PC-9 (cell line): ENCODE data around the gene UFC1. TPM values are rescaled to one million over a fixed set of nuclear protein-coding genes. Genes with fewer than 3 reads are reported as not detected.
A peak's percentile ranks its signal among the peaks of the same experiment; 100 is the strongest.

Source experiments
- BruUV-seq: library from RNA; stranded (reverse); fragments of 400-500 nt; replicated peaks from 2 replicates; lab custom pipeline; 2021; lab: Mats Ljungman, UMichigan
- CTCF ChIA-PET: fragments of 300-600 bp; sonication (Branson Sonifier 250); formaldehyde crosslinking; loops from one replicate; lab custom pipeline; 2022; ENCODE audit warnings: antibody characterized with exemption; lab: Charles Lee
- POLR2A ChIA-PET: fragments of 300-600 bp; sonication (Branson Sonifier 250); formaldehyde crosslinking; loops from one replicate; lab custom pipeline; 2022; ENCODE audit warnings: antibody characterized with exemption; ENCODE audit not compliant: unreplicated experiment; lab: Charles Lee
- DNase-seq, 2 experiments: peaks; one replicate each; pipeline versions ENCODE4 v3.0.0 to v3.0.0-alpha.2; 2015 to 2022; ENCODE audit warnings: mixed read lengths in 1 of 2
- H2AFZ ChIP-seq: fragments of 200-600 bp; sonication (generic); 2 replicates; pipeline ENCODE4 v1.8.1; 2017; ENCODE audit warnings: antibody characterized with exemption
- H3F3A ChIP-seq: fragments of 200-600 bp; sonication (generic); 2 replicates; pipeline ENCODE4 v1.8.1; 2017; ENCODE audit warnings: antibody characterized with exemption, mild to moderate bottlenecking, low read depth; ENCODE audit not compliant: insufficient read depth
- H3K27ac ChIP-seq: fragments of 200-600 bp; sonication (generic); 2 replicates; pipeline ENCODE4 v1.6.1; 2016; ENCODE audit warnings: mixed run types
- H3K27me3 ChIP-seq: fragments of 200-600 bp; sonication (generic); 2 replicates; pipeline ENCODE4 v1.6.1; 2016; ENCODE audit warnings: low read depth, mixed run types; ENCODE audit not compliant: insufficient read depth
- H3K36me3 ChIP-seq: fragments of 200-600 bp; sonication (generic); 2 replicates; pipeline ENCODE4 v1.6.1; 2016; ENCODE audit warnings: low read depth, mixed run types
- H3K4me1 ChIP-seq: fragments of 200-600 bp; sonication (generic); replicated peaks from 2 replicates; pipeline ENCODE4 v1.6.1; 2016; ENCODE audit warnings: mixed run types; ENCODE audit not compliant: insufficient read depth
- H3K4me2 ChIP-seq: fragments of 200-600 bp; sonication (generic); 2 replicates; pipeline ENCODE4 v1.6.1; 2017; ENCODE audit warnings: mixed run types
- H3K4me3 ChIP-seq: fragments of 200-600 bp; sonication (generic); 2 replicates; pipeline ENCODE4 v1.6.1; 2016; ENCODE audit warnings: mixed run types
- H3K79me2 ChIP-seq: fragments of 200-600 bp; sonication (generic); 2 replicates; pipeline ENCODE4 v1.6.1; 2017; ENCODE audit warnings: low read depth, mixed run types
- H3K9me2 ChIP-seq: fragments of 200-600 bp; sonication (generic); 2 replicates; pipeline ENCODE4 v1.8.1; 2017; ENCODE audit warnings: mild to moderate bottlenecking; ENCODE audit not compliant: insufficient read depth
- H3K9me3 ChIP-seq: fragments of 200-600 bp; sonication (generic); 2 replicates; pipeline ENCODE4 v1.8.1; 2016; ENCODE audit warnings: low read depth; ENCODE audit not compliant: insufficient read depth
- H4K20me1 ChIP-seq: fragments of 200-600 bp; sonication (generic); 2 replicates; pipeline ENCODE4 v1.8.1; 2017; ENCODE audit not compliant: insufficient read depth
- EZH2 ChIP-seq: fragments of 200-600 bp; sonication (generic); IDR thresholded peaks from 2 replicates; pipeline ENCODE4 v1.8.0; 2017; ENCODE audit warnings: antibody characterized with exemption, low read depth
- intact Hi-C: fragments of 100-400 bp; cut with micrococcal nuclease; formaldehyde crosslinking; loops from one replicate; pipeline ENCODE4 v1.10.0; 2022; ENCODE audit not compliant: unreplicated experiment
- total RNA-seq: library from RNA; stranded (reverse); gene quantifications from 2 replicates; pipeline ENCODE4 v1.2.3, GENCODE V29; 2021
- TF ChIP-seq, protein P1 (sequence below): fragments of 200-600 bp; sonication (generic); conservative IDR thresholded peaks from 2 replicates; pipeline ENCODE4 v1.6.1; 2017; ENCODE audit warnings: mixed run types, antibody characterized with exemption, mild to moderate bottlenecking, moderate library complexity

The UFC1 gene
- total RNA-seq, 1 experiment from 2014 or later: 74.9 TPM

GRCh38 chr1:161196111-161196510, 42.3 kb downstream of the UFC1 start:
- no peaks in the 10 kb centered on the region for H3K9me3 ChIP-seq
- no peak for TF ChIP-seq EZH2
- TF ChIP-seq, protein P1, sequence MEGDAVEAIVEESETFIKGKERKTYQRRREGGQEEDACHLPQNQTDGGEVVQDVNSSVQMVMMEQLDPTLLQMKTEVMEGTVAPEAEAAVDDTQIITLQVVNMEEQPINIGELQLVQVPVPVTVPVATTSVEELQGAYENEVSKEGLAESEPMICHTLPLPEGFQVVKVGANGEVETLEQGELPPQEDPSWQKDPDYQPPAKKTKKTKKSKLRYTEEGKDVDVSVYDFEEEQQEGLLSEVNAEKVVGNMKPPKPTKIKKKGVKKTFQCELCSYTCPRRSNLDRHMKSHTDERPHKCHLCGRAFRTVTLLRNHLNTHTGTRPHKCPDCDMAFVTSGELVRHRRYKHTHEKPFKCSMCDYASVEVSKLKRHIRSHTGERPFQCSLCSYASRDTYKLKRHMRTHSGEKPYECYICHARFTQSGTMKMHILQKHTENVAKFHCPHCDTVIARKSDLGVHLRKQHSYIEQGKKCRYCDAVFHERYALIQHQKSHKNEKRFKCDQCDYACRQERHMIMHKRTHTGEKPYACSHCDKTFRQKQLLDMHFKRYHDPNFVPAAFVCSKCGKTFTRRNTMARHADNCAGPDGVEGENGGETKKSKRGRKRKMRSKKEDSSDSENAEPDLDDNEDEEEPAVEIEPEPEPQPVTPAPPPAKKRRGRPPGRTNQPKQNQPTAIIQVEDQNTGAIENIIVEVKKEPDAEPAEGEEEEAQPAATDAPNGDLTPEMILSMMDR: no peak
- no peaks in the 10 kb centered on the region for H3K9me2 ChIP-seq
- H3K4me1 ChIP-seq: peaks cover 7% of the 10 kb centered on the region
- no peaks in the 10 kb centered on the region for H3K36me3 ChIP-seq
- H3K27me3 ChIP-seq: no peaks in the 10 kb centered on the region
- H3F3A ChIP-seq: peaks cover 5% of the 10 kb centered on the region; the same call in 1 of the 2 replicates
- H3K27ac ChIP-seq: no peak overlapping the region
- H3K4me3 ChIP-seq: no peak overlapping the region
- POLR2A ChIA-PET: no interaction called here
- H3K79me2 ChIP-seq: no peaks in the 10 kb centered on the region
- H3K4me2 ChIP-seq: no peak overlapping the region
- BruUV-seq: no TSS peak
- no peak for DNase-seq
- H4K20me1 ChIP-seq: no peaks in the 10 kb centered on the region
- no peak overlapping the region for H2AFZ ChIP-seq
- intact Hi-C loops: no loop called here
- CTCF ChIA-PET: no interaction called here

DNA sequence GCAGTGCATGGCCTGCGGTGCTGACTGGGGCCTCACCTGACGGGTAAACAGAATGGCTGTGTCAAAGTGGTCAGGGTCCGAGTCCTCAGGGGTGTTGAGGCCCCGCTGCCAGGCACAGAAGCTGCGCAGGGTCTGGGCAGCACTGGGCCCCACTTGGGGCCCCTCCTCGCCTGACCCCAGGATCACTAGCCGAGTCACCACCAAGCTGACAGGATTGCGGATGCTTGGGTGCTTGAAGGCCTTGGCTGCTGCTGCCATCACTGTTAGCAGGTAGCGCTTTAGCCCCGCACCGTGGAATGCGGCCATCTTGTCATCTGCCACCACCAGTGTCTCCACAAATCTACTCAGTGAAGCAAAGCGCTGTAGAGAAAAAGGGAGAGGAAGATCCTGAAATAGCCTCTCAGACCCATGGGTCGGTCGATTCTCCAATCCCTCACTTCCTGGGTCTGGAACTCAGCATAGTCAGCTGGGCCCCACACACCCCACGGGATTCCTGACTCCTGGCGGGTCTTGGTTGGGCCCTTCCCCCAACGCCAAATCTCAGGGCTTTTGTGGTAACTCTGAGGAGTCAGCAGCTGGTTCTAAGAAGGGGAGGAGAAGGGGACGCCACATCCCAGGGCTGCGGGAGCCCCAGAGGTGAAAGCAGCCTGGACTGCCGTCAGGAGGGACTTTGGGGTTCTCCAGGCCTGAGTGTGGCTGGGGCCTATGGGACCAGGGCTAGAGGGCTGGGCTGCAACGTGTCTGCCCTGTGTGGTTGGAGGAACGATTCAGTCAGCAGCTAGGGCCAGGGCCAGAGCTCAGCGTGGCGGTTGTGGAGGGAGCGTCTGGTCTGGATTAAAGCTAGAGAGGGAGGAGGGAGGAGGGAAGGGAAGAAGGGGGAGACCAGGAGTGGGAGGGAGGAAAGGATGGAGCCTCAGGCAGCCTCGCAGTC, 43.0 kb downstream of the UFC1 start:
- no peak overlapping the region for H3K27ac ChIP-seq
- ChIA-PET CTCF (no interaction called here), POLR2A (no interaction called here)
- peaks cover 13% of the 10 kb centered on the region for H3K4me1 ChIP-seq
- intact Hi-C loops: no loop called here
- H3K36me3 ChIP-seq: no peaks in the 10 kb centered on the region
- TF ChIP-seq, protein P1: no peak
- no peak for TF ChIP-seq EZH2
- no TSS peak for BruUV-seq
- DNase-seq: no peak
- no peak overlapping the region for H3K4me3 ChIP-seq
- H3F3A ChIP-seq: peaks cover 5% of the 10 kb centered on the region; the same call in 1 of the 2 replicates
- no peaks in the 10 kb centered on the region for H4K20me1 ChIP-seq
- H2AFZ ChIP-seq: no peak overlapping the region
- no peak overlapping the region for H3K4me2 ChIP-seq
- H3K9me2 ChIP-seq: no peaks in the 10 kb centered on the region
- no peaks in the 10 kb centered on the region for H3K27me3 ChIP-seq
- no peaks in the 10 kb centered on the region for H3K9me3 ChIP-seq
- no peaks in the 10 kb centered on the region for H3K79me2 ChIP-seq

DNA sequence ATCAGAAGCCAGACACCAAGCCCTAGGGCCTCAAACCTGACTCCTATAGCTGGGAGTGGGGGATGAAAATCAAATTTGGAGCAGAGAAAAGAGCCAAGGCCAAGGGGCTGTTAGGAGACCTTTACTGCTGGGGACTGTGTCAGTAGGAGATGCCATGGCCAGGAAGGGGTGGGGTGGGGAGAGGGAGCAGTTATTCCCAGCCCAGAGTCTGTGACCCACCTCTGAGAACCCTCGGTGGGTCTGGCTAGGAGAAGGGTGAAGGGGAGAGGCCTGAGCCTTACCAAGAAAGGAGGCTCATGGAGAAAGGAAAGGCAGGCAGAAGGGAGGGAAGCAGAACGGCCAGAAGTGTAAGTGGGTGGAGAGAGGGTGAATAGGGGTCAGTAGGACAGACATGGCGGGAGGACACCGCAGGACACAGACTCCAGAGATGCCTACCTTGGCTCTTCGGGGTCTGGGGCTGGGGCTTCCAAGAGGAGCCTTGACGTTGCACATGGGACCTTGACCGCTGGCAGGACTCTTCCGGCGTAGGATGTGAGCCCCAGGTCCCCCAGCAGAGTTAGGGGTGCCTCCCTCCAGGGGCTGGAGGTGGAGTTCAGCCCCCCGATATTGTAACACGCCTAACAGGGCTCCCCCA, 43.9 kb downstream of the UFC1 start:
- Histone ChIP-seq H3K79me2 (peaks cover 3% of the 10 kb centered on the region; the same call in 1 of the 2 replicates), H3K9me2 (no peaks in the 10 kb centered on the region), H3K9me3 (no peaks in the 10 kb centered on the region), H2AFZ (no peak overlapping the region), H3K4me1 (peaks cover 13% of the 10 kb centered on the region), H3K4me3 (no peak overlapping the region), H3K27ac (no peak overlapping the region), H3K36me3 (no peaks in the 10 kb centered on the region), H3F3A (peaks cover 10% of the 10 kb centered on the region; the same call in 1 of the 2 replicates), H3K27me3 (no peaks in the 10 kb centered on the region), H4K20me1 (no peaks in the 10 kb centered on the region), H3K4me2 (peak overlapping the region; percentile 54)
- no peak for TF ChIP-seq EZH2
- TF ChIP-seq, protein P1: no peak
- no TSS peak for BruUV-seq
- CTCF ChIA-PET: interaction anchor here (0.7 to 1.1 kb wide), 2 partner anchors 28 to 192 kb away, joined by 3 read pairs; partner anchors contain the start of gene TOMM40L
- intact Hi-C loops: no loop called here
- POLR2A ChIA-PET: no interaction called here
- no peak for DNase-seq
